Stomach (tissue), 9 donors: ENCODE results near the gene ZNF692. TPM values are rescaled to one million over a fixed set of nuclear protein-coding genes. Genes with fewer than 3 reads are reported as not detected.

Source experiments
- DNase-seq, 2 donors: peaks; one replicate each; pipeline versions ENCODE4 v3.0.0 to v3.0.0-alpha.2; 2013 to 2019
- H3K27ac ChIP-seq, 5 donors: fragments of 200-600 bp in 4 of 5; sonication (generic) in 4 of 5; one replicate each; pipeline ENCODE4 v1.5.1; 2013 to 2019; ENCODE audit warnings: mild to moderate bottlenecking in 1 of 5, moderate library complexity in 1 of 5
- H3K27me3 ChIP-seq, 3 donors: fragments of 200-600 bp; sonication (generic); one replicate each; pipeline ENCODE4 v1.5.1; 2017 to 2019; ENCODE audit warnings: mixed run types in 1 of 3
- H3K36me3 ChIP-seq, 4 donors: fragments of 200-600 bp; sonication (generic); 1 replicate in 3 of 4; 2 replicates in 1 of 4; pipeline ENCODE4 v1.5.1; 2016 to 2019
- H3K4me1 ChIP-seq, 4 donors: fragments of 200-600 bp; sonication (generic); one replicate each; pipeline ENCODE4 v1.5.1; 2016 to 2019
- H3K4me3 ChIP-seq, 4 donors: fragments of 200-600 bp; sonication (generic) in 3 of 4; one replicate each; pipeline ENCODE4 v1.5.1; 2016 to 2019; ENCODE audit warnings: mild to moderate bottlenecking in 1 of 4
- H3K9me3 ChIP-seq, 4 donors: fragments of 200-600 bp; sonication (generic); one replicate each; pipeline ENCODE4 v1.5.1; 2016 to 2019
- EP300 ChIP-seq: sonication (generic); formaldehyde crosslinking; IDR thresholded peaks from one replicate; pipeline ENCODE4 v1.6.1; 2017; ENCODE audit warnings: antibody characterized with exemption
- POLR2A ChIP-seq, 4 donors: fragments of 450-650 bp; IDR thresholded peaks; one replicate each; pipeline ENCODE4 v1.6.1; 2016; ENCODE audit warnings: antibody characterized with exemption in 4 of 4, control low read depth in 2 of 4, mild to moderate bottlenecking in 1 of 4, moderate library complexity in 1 of 4
- POLR2AphosphoS5 ChIP-seq, 3 donors: sonication (generic); formaldehyde crosslinking; IDR thresholded peaks; one replicate each; pipeline ENCODE4 v1.6.1; 2016; ENCODE audit warnings: antibody characterized with exemption in 3 of 3
- WGBS, 5 donors: extraction: QIAGEN DNeasy Blood & Tissue Kit in 3 of 5; methylation state at CpG; one replicate each; pipeline versions ENCODE4 v1.1.5 to v1.1.7; 2013 to 2018; 5-methylcytosine and 5-hydroxymethylcytosine counted together
- intact Hi-C: fragments of 100-400 bp; cut with DNase I; formaldehyde crosslinking; loops from one replicate; pipeline ENCODE4 v1.15.1; 2023; ENCODE audit warnings: low total_unique reads
- polyA plus RNA-seq, 3 donors: library from polyadenylated mRNA; stranded (reverse); fragments of 200-250 nt; gene quantifications; one replicate each; pipeline ENCODE4 v1.2.3, GENCODE V29; 2013
- total RNA-seq, 5 donors: library from RNA; depleted of rRNA; stranded (reverse); fragments of >200 nt; gene quantifications; one replicate each; pipeline versions ENCODE4 v1.1.0 to v1.2.3, GENCODE V29; 2014 to 2016
- TF ChIP-seq, protein P1 (sequence below), 7 experiments: fragments of 450-650 bp in 4 of 7; fragments of 200-600 bp in 3 of 7; sonication (generic) in 3 of 7; IDR thresholded peaks; one replicate each; pipeline ENCODE4 v1.5.1; 2016 to 2019; ENCODE audit warnings: antibody characterized with exemption in 7 of 7, control low read depth in 2 of 7, mild to moderate bottlenecking in 1 of 7
- donor health status: healthy with polysubstance abuse.
- donor health status: Bipolar disorder and iron deficiency.
- donor health status: healthy.

ZNF692 gene
- total and polyA plus RNA-seq, 8 donors: 8.4 to 120 (median 76.4) TPM

DNA sequence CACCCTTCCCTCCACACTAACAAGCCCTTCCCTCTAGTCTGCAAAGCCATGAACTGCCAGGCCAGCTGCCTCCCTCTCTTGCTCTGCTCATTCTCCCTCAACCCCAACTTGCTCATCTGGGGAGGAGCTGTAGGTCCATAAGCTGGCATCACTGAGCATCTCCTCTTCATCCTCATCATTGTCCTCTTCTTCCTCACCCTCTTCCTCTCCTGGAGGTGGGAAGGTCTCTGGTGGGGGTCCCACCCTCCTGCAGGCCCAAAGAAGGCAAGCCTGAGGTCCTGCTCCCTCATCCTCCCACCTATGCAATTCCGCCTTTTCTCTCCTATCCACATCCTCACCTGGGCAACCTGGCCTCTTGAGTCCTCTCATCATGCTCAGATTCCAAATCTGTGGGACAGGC is 2.7 kb downstream of the ZNF692 start:
- Histone ChIP-seq H3K27me3 (no peaks in the 10 kb centered on the region), H3K4me3 (no peak overlapping the region), H3K27ac (no peak overlapping the region), H3K4me1 (peaks cover 14 to 30% (median 20%) of the 10 kb centered on the region in 4 donors), H3K36me3 (peaks cover 11 to 39% (median 33%) of the 10 kb centered on the region in 4 donors), H3K9me3 (no peaks in the 10 kb centered on the region)
- DNase-seq: no peak
- TF ChIP-seq EP300: no peak
- TF ChIP-seq, protein P1, sequence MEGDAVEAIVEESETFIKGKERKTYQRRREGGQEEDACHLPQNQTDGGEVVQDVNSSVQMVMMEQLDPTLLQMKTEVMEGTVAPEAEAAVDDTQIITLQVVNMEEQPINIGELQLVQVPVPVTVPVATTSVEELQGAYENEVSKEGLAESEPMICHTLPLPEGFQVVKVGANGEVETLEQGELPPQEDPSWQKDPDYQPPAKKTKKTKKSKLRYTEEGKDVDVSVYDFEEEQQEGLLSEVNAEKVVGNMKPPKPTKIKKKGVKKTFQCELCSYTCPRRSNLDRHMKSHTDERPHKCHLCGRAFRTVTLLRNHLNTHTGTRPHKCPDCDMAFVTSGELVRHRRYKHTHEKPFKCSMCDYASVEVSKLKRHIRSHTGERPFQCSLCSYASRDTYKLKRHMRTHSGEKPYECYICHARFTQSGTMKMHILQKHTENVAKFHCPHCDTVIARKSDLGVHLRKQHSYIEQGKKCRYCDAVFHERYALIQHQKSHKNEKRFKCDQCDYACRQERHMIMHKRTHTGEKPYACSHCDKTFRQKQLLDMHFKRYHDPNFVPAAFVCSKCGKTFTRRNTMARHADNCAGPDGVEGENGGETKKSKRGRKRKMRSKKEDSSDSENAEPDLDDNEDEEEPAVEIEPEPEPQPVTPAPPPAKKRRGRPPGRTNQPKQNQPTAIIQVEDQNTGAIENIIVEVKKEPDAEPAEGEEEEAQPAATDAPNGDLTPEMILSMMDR (IDR thresholded peaks at IDR 0.05): no peak
- TF ChIP-seq POLR2AphosphoS5 (IDR thresholded peaks at IDR 0.05): no peak
- no peak for TF ChIP-seq POLR2A (IDR thresholded peaks at IDR 0.05)
- WGBS, 5 donors: 94 to 100% (median 100%) methylated on average over 1 of the region's 1 CpG
- intact Hi-C loops: no loop called here

DNA sequence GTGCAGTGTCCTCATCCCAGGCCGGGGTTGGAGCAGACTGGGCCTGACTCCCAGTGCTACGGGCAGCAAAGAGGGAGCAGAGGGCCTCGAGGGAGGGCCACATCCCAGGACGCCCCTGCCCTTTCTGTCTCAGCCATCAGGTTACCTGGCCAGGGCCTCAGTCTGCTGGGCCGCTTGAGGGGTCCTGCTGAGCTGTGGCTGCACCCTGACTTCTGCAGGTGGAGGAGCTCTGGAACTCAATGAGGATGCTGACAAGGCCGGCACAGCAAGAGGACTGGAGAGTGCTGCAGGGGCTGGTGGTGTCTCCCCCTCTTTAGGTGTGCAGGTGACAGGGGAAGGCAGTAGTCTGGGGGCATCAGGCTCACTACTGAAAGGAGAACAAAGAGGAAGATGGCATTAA is 3.3 kb downstream of the ZNF692 start:
- Histone ChIP-seq H3K36me3 (peaks cover 11 to 45% (median 39%) of the 10 kb centered on the region in 4 donors), H3K9me3 (no peaks in the 10 kb centered on the region), H3K4me3 (no peak overlapping the region), H3K27ac (no peak overlapping the region), H3K4me1 (peaks cover 14 to 30% (median 20%) of the 10 kb centered on the region in 4 donors), H3K27me3 (no peaks in the 10 kb centered on the region)
- WGBS, 5 donors: 85 to 100% (median 92%) methylated on average over 4 to 6 of the region's 6 CpGs
- intact Hi-C loops: no loop called here
- TF ChIP-seq POLR2AphosphoS5 (IDR thresholded peaks at IDR 0.05) (no peak), EP300 (no peak), POLR2A (IDR thresholded peaks at IDR 0.05) (no peak)
- TF ChIP-seq, protein P1 (IDR thresholded peaks at IDR 0.05): no peak
- no peak for DNase-seq

DNA sequence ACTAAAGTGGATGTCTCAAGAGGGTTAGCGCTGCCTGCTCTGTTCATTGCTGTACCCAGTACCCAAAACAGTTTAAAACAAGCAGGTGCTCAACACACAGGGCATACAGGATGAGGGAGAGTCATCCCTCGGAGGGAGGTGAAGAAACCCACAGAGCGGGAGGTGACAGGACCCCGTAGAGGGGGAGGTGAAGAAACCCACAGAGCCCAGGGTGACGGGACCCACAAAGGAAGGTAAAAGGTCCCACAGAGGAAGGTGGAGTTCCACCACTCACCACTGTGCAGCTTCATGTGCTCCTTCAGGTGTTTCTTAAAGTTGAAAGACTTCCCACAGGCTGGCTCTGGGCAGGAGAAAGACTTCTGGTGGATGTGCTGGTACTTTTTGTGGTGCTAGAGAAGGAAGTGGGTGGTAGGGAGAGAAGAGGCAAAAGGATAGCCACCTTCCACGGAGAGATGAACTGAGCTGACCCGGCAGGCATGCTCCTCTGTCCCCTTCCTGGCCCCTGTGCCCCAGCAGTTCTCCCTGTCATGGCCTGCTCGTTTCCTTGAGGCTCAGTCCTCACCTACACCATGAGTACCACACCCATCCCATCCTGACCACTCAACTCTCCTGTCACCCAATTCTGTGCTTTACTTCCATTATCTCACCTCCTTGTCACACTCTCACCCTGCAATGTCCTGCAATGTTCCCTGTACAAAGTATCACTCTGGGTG is 5.1 kb downstream of the ZNF692 start:
- no peak for DNase-seq
- Histone ChIP-seq H3K36me3 (peaks cover 26 to 63% (median 57%) of the 10 kb centered on the region in 4 donors), H3K27me3 (no peaks in the 10 kb centered on the region), H3K4me1 (peaks cover 15 to 29% (median 23%) of the 10 kb centered on the region in 4 donors), H3K9me3 (no peaks in the 10 kb centered on the region), H3K27ac (no peak overlapping the region), H3K4me3 (no peak overlapping the region)
- intact Hi-C loops: no loop called here
- WGBS, 5 donors: 78 to 87% (median 81%) methylated on average over 8 of the region's 8 CpGs
- TF ChIP-seq EP300: no peak
- TF ChIP-seq, protein P1 (IDR thresholded peaks at IDR 0.05): no peak
- TF ChIP-seq POLR2A (IDR thresholded peaks at IDR 0.05): no peak
- no peak for TF ChIP-seq POLR2AphosphoS5 (IDR thresholded peaks at IDR 0.05)

DNA sequence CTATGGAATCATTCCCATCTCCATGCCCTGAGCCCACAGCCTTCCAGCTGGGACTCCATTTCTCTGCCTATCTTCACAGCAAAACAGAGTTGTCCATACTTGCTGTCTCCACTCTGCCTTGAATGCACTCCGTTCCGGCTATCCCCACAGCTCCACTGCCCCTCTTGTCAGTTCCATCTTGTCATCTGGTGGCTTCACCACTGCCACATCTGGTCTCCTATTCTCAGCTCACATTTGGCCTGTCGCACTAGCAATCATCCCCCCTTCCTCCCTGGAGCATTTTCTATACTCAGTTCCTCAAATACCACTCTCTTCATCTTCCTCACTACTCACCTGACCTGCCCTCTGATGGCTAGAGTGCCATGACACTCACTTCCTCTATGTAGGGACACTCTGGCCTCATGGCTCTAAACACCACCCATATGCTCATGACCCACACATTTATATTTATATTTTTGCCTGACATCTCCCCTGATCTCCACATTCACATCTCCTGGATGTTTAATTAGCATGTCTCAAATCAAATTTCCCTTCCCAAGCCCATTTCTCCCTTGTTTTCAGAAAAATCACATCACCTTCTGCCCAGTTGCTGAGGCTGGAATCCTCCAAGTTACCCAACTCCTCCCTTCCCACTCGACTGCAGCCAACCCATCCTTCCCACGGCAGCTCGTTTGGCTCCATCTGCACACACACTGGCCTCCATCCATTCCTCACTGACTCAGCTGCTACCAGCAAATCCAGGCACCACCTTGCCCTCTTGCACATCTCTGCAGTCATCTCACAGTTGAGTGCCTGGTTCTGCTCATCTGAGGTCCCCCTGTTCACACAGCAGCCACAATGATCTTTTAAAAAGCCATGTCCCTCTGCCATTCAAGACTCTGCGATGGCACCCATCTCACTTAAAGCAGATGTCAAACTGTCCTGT is 6.1 kb downstream of the ZNF692 start:
- intact Hi-C loops: no loop called here
- no peak overlapping the region for H3K4me3 ChIP-seq
- no peaks in the 10 kb centered on the region for H3K9me3 ChIP-seq
- peaks cover 37 to 74% (median 67%) of the 10 kb centered on the region in 4 donors for H3K36me3 ChIP-seq
- TF ChIP-seq POLR2AphosphoS5 (IDR thresholded peaks at IDR 0.05): no peak
- no peak for TF ChIP-seq EP300
- H3K27me3 ChIP-seq: no peaks in the 10 kb centered on the region
- peaks cover 10 to 23% (median 14%) of the 10 kb centered on the region in 4 donors for H3K4me1 ChIP-seq
- WGBS, 5 donors: 80 to 89% (median 86%) methylated on average over 7 of the region's 7 CpGs
- DNase-seq: no peak
- no peak overlapping the region for H3K27ac ChIP-seq
